Sigmoid colon (tissue), 7 donors: ENCODE data around the gene UAP1. TPM values are rescaled to one million over a fixed set of nuclear protein-coding genes. Genes with fewer than 3 reads are reported as not detected.

ENCODE experiments used
- DNase-seq: peaks from one replicate; pipeline ENCODE4 v3.0.0-alpha.2; 2019
- H3K27ac ChIP-seq, 4 donors: fragments of 200-600 bp; sonication (generic); one replicate each; pipeline ENCODE4 v1.5.1; 2016 to 2019; ENCODE audit warnings: mild to moderate bottlenecking in 1 of 4
- H3K27me3 ChIP-seq, 3 donors: fragments of 200-600 bp; sonication (generic); one replicate each; pipeline ENCODE4 v1.5.1; 2019; ENCODE audit warnings: mild to moderate bottlenecking in 1 of 3
- H3K36me3 ChIP-seq, 4 donors: fragments of 200-600 bp; sonication (generic); one replicate each; pipeline ENCODE4 v1.5.1; 2016 to 2019
- H3K4me1 ChIP-seq, 4 donors: fragments of 200-600 bp; sonication (generic); one replicate each; pipeline ENCODE4 v1.5.1; 2017 to 2019
- H3K4me3 ChIP-seq, 4 donors: fragments of 200-600 bp; sonication (generic); one replicate each; pipeline ENCODE4 v1.5.1; 2017 to 2019; ENCODE audit warnings: mild to moderate bottlenecking in 2 of 4, moderate library complexity in 1 of 4
- H3K9me3 ChIP-seq, 4 donors: fragments of 200-600 bp in 3 of 4; sonication (generic) in 3 of 4; one replicate each; pipeline versions ENCODE4 v1.5.1 to v1.6.1; 2013 to 2019
- CTCF ChIP-seq, 4 experiments: fragments of 450-650 bp in 3 of 4; fragments of 200-600 bp in 1 of 4; IDR thresholded peaks; one replicate each; pipeline ENCODE4 v1.5.1; 2016 to 2019; ENCODE audit warnings: antibody characterized with exemption in 4 of 4, mild to moderate bottlenecking in 3 of 4, moderate library complexity in 2 of 4
- EP300 ChIP-seq, 4 donors: sonication (generic); formaldehyde crosslinking; IDR thresholded peaks; one replicate each; pipeline ENCODE4 v1.6.1; 2017; ENCODE audit warnings: antibody characterized with exemption in 4 of 4
- POLR2A ChIP-seq, 2 donors: fragments of 450-650 bp; IDR thresholded peaks; one replicate each; pipeline ENCODE4 v1.6.1; 2016; ENCODE audit warnings: antibody characterized with exemption in 2 of 2, mild to moderate bottlenecking in 2 of 2, moderate library complexity in 2 of 2
- POLR2AphosphoS5 ChIP-seq, 4 donors: sonication (generic); formaldehyde crosslinking; IDR thresholded peaks; one replicate each; pipeline ENCODE4 v1.6.1; 2017; ENCODE audit warnings: antibody characterized with exemption in 4 of 4
- WGBS, 2 donors: extraction: QIAGEN DNeasy Blood & Tissue Kit; methylation state at CpG; one replicate each; pipeline ENCODE4 v1.1.7; 2013; 5-methylcytosine and 5-hydroxymethylcytosine counted together
- intact Hi-C: fragments of 100-400 bp; cut with DNase I; formaldehyde crosslinking; loops from one replicate; pipeline ENCODE4 v1.15.1; 2023
- polyA plus RNA-seq, 3 donors: library from polyadenylated mRNA; stranded (reverse); fragments of 200-250 nt; gene quantifications; one replicate each; pipeline ENCODE4 v1.2.3, GENCODE V29; 2013
- total RNA-seq, 4 donors: library from RNA; depleted of rRNA; stranded (reverse); fragments of >200 nt; gene quantifications; one replicate each; pipeline ENCODE4 v1.1.0, GENCODE V29; 2016
- donor health status: healthy with polysubstance abuse.
- donor health status: Bipolar disorder and iron deficiency.
- donor health status: healthy.

The UAP1 gene
- total and polyA plus RNA-seq, 7 donors = 55.5 to 145 (median 83.6) TPM

GRCh38 chr1:162551969-162552683, 9.4 kb upstream of the UAP1 start:
- H3K4me3 ChIP-seq = no peak overlapping the region
- no peaks in the 10 kb centered on the region for H3K36me3 ChIP-seq
- H3K4me1 ChIP-seq = peaks cover 0 to 16% (median 9%) of the 10 kb centered on the region in 4 donors
- intact Hi-C loops = no loop called here
- WGBS, 2 donors = 83 to 96% methylated on average over 7 of the region's 7 CpGs
- no peaks in the 10 kb centered on the region for H3K27me3 ChIP-seq
- no peak for DNase-seq
- TF ChIP-seq POLR2A (IDR thresholded peaks at IDR 0.05) (no peak), POLR2AphosphoS5 (IDR thresholded peaks at IDR 0.05) (peak in 3 of 4 donors; percentile 16 to 41 (median 17))
- peak overlapping the region; percentile 28 to 68 (median 59) for H3K27ac ChIP-seq
- H3K9me3 ChIP-seq = no peaks in the 10 kb centered on the region

GRCh38 chr1:162552684-162553252, 8.8 kb upstream of the UAP1 start:
- 94% methylated on average over 8 of the region's 8 CpGs for WGBS, 2 donors
- intact Hi-C loops = no loop called here
- Histone ChIP-seq H3K27ac (peak overlapping the region; percentile 27 to 68 (median 50)), H3K4me3 (no peak overlapping the region), H3K36me3 (no peaks in the 10 kb centered on the region), H3K9me3 (no peaks in the 10 kb centered on the region), H3K4me1 (peaks cover 0 to 14% (median 9%) of the 10 kb centered on the region in 4 donors), H3K27me3 (no peaks in the 10 kb centered on the region)
- TF ChIP-seq CTCF (IDR thresholded peaks at IDR 0.05) (no peak), POLR2A (IDR thresholded peaks at IDR 0.05) (no peak), POLR2AphosphoS5 (IDR thresholded peaks at IDR 0.05) (no peak), EP300 (IDR thresholded peaks at IDR 0.05) (no peak)
- peak; percentile 57 for DNase-seq

GRCh38 chr1:162554258-162554657, 7.3 kb upstream of the UAP1 start:
- peak; percentile 54 for DNase-seq
- Histone ChIP-seq H3K27ac (peak overlapping the region; percentile 24 to 70 (median 33)), H3K36me3 (no peaks in the 10 kb centered on the region), H3K9me3 (no peaks in the 10 kb centered on the region), H3K4me3 (no peak overlapping the region), H3K4me1 (peaks cover 0 to under 1% (median 0%) of the 10 kb centered on the region in 4 donors), H3K27me3 (no peaks in the 10 kb centered on the region)
- TF ChIP-seq POLR2AphosphoS5 (IDR thresholded peaks at IDR 0.05) = peak in 3 of 4 donors; percentile 25 to 28 (median 27)
- TF ChIP-seq CTCF (IDR thresholded peaks at IDR 0.05) = no peak
- 94 to 97% methylated on average over 1 of the region's 1 CpG for WGBS, 2 donors
- intact Hi-C loops = no loop called here

- 41 to 74% methylated on average over 3 of the region's 3 CpGs for WGBS, 2 donors
- Histone ChIP-seq H3K27me3 (no peaks in the 10 kb centered on the region), H3K36me3 (no peaks in the 10 kb centered on the region), H3K4me3 (no peak overlapping the region), H3K27ac (no peak overlapping the region), H3K9me3 (no peaks in the 10 kb centered on the region), H3K4me1 (peaks cover 0 to 13% (median 8%) of the 10 kb centered on the region in 4 donors)
- intact Hi-C loops = no loop called here
- TF ChIP-seq CTCF (IDR thresholded peaks at IDR 0.05) = no peak
- no peak for TF ChIP-seq POLR2A (IDR thresholded peaks at IDR 0.05)
- no peak for TF ChIP-seq EP300 (IDR thresholded peaks at IDR 0.05)
- TF ChIP-seq POLR2AphosphoS5 (IDR thresholded peaks at IDR 0.05) = no peak
- DNase-seq = no peak
Measured at GRCh38 chr1:162557536-162557935, 4.0 kb upstream of the UAP1 start.

GRCh38 chr1:162560303-162561036, 1.1 kb upstream of the UAP1 start:
- H3K4me3 ChIP-seq = peak overlapping the region; percentile 68 to 93 (median 72)
- TF ChIP-seq POLR2A (IDR thresholded peaks at IDR 0.05) (no peak), POLR2AphosphoS5 (IDR thresholded peaks at IDR 0.05) (no peak), EP300 (IDR thresholded peaks at IDR 0.05) (no peak), CTCF (IDR thresholded peaks at IDR 0.05) (no peak)
- peaks cover 0 to 29% (median 17%) of the 10 kb centered on the region in 4 donors for H3K4me1 ChIP-seq
- no peak for DNase-seq
- intact Hi-C loops = loop anchor here (5.0 to 10.0 kb wide), 3 partner anchors 52 to 124 kb away; partner anchors contain the start of gene UHMK1
- no peaks in the 10 kb centered on the region for H3K36me3 ChIP-seq
- H3K9me3 ChIP-seq = no peaks in the 10 kb centered on the region
- 11 to 40% methylated on average over 9 of the region's 9 CpGs for WGBS, 2 donors
- H3K27ac ChIP-seq = peak overlapping the region; percentile 89 to 98 (median 96)
- H3K27me3 ChIP-seq = no peaks in the 10 kb centered on the region
